Upper lobe of left lung (tissue), 6 donors: Measurements from ENCODE around the gene BTBD7. TPM values are rescaled to one million over a fixed set of nuclear protein-coding genes. Genes with fewer than 3 reads are reported as not detected.

Experiments
- ATAC-seq, 2 donors: fragments of 200-7000 bp; cut with Tn5 transposase; one replicate each; pipeline ENCODE4 v1.9.1; 2022; ENCODE audit warnings: mild to moderate bottlenecking in 2 of 2, moderate library complexity in 2 of 2; ENCODE audit not compliant: low FRiP score in 2 of 2
- DNase-seq, 2 donors: peaks; one replicate each; pipeline ENCODE4 v3.0.0-alpha.2; 2019 to 2020
- H3K27ac ChIP-seq, 4 donors: fragments of 200-600 bp; sonication (generic); one replicate each; pipeline ENCODE4 v1.5.1; 2016 to 2019
- H3K27me3 ChIP-seq, 4 donors: fragments of 200-600 bp; sonication (generic); one replicate each; pipeline ENCODE4 v1.5.1; 2017 to 2019
- H3K36me3 ChIP-seq, 4 donors: fragments of 200-600 bp; sonication (generic); one replicate each; pipeline ENCODE4 v1.5.1; 2016 to 2019
- H3K4me1 ChIP-seq, 4 donors: fragments of 200-600 bp; sonication (generic); one replicate each; pipeline ENCODE4 v1.5.1; 2018 to 2019
- H3K4me3 ChIP-seq, 4 donors: fragments of 200-600 bp; sonication (generic); one replicate each; pipeline ENCODE4 v1.5.1; 2017 to 2019; ENCODE audit warnings: mild to moderate bottlenecking in 2 of 4, moderate library complexity in 1 of 4
- H3K9me3 ChIP-seq, 4 donors: fragments of 200-600 bp; sonication (generic); one replicate each; pipeline ENCODE4 v1.5.1; 2018 to 2019
- EP300 ChIP-seq, 4 donors: sonication (generic); formaldehyde crosslinking; IDR thresholded peaks; one replicate each; pipeline ENCODE4 v1.5.1; 2017; ENCODE audit warnings: antibody characterized with exemption in 4 of 4, control low read depth in 2 of 4
- POLR2A ChIP-seq, 4 donors: fragments of 450-650 bp; IDR thresholded peaks; one replicate each; pipeline ENCODE4 v1.5.1; 2016 to 2017; ENCODE audit warnings: antibody characterized with exemption in 4 of 4, mild to moderate bottlenecking in 2 of 4
- POLR2AphosphoS5 ChIP-seq, 2 donors: sonication (generic); formaldehyde crosslinking; IDR thresholded peaks; one replicate each; pipeline ENCODE4 v1.5.1; 2017; ENCODE audit warnings: antibody characterized with exemption in 2 of 2
- WGBS, 2 donors: methylation state at CpG; one replicate each; pipeline ENCODE4 v1.1.5; 2017 to 2018; 5-methylcytosine and 5-hydroxymethylcytosine counted together
- total RNA-seq, 6 donors: library from RNA; depleted of rRNA in 4 of 6; stranded (reverse); fragments of >200 nt in 4 of 6; gene quantifications; one replicate each; pipeline versions ENCODE4 v1.1.0 to v1.2.1, GENCODE V29; 2016 to 2021
- TF ChIP-seq, protein P1 (sequence below), 6 experiments: fragments of 450-650 bp in 4 of 6; fragments of 200-600 bp in 2 of 6; sonication (generic) in 2 of 6; IDR thresholded peaks; one replicate each; pipeline ENCODE4 v1.5.1; 2016 to 2019; ENCODE audit warnings: antibody characterized with exemption in 6 of 6
- donor health status: DM: no; HTN: no; CAD: no; lungs with moderate emphysema.
- donor health status: DM: no; HTN: yes; CAD: no; lungs with severe emphysema.

BTBD7 gene
- total RNA-seq, 6 donors from 2014 or later = 15.1 to 46.1 (median 36.9) TPM

GRCh38 chr14:93346926-93347721, 14.3 kb upstream of the BTBD7 start, which contains the start of gene COX8C:
Gene COX8C, plus strand, starts transcription at chr14:93347182. Its CDS starts 87 bp downstream, at chr14:93347269.
- ATAC-seq = peak in 1 of 2 donors; percentile 22
- 92 to 96% methylated on average over 60 of the region's 60 CpGs for WGBS, 2 donors

DNA sequence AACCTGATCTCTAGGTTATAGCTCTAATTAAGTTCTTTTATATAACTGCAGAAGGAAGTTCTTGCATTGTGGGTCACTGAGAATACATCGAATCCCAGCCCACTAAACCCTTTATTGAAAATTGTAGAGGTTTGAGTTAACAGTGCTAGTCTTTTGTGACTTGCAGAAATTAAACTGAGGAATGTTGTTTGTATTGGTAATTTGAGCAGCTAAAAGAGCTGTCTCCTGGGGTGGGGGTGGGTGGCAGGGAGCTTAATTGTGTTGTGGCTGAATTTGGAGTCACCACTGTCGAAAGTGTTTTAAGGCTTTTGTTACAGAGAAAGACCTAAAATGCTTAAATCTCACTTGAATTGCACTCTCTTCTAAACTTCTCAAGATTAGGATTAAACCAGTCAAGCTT, 11.0 kb upstream of the BTBD7 start:
- H3K4me1 ChIP-seq = no peaks in the 10 kb centered on the region
- no peak for ATAC-seq

More at GRCh38 chr14:93346926-93347721, 14.3 kb upstream of the BTBD7 start, which contains the start of gene COX8C:
- Histone ChIP-seq H3K27ac (no peak within 1 kb of the TSS), H3K27me3 (no peaks in the 10 kb centered on the region), H3K9me3 (no peaks in the 10 kb centered on the region), H3K4me1 (no peaks in the 10 kb centered on the region), H3K4me3 (no peak within 1 kb of the TSS), H3K36me3 (no peaks in the 10 kb centered on the region)
- peak in 1 of 2 donors; percentile 75 for DNase-seq
- TF ChIP-seq EP300 (IDR thresholded peaks at IDR 0.05) (no peak), POLR2AphosphoS5 (IDR thresholded peaks at IDR 0.05) (no peak), POLR2A (IDR thresholded peaks at IDR 0.05) (no peak)
- TF ChIP-seq, protein P1, sequence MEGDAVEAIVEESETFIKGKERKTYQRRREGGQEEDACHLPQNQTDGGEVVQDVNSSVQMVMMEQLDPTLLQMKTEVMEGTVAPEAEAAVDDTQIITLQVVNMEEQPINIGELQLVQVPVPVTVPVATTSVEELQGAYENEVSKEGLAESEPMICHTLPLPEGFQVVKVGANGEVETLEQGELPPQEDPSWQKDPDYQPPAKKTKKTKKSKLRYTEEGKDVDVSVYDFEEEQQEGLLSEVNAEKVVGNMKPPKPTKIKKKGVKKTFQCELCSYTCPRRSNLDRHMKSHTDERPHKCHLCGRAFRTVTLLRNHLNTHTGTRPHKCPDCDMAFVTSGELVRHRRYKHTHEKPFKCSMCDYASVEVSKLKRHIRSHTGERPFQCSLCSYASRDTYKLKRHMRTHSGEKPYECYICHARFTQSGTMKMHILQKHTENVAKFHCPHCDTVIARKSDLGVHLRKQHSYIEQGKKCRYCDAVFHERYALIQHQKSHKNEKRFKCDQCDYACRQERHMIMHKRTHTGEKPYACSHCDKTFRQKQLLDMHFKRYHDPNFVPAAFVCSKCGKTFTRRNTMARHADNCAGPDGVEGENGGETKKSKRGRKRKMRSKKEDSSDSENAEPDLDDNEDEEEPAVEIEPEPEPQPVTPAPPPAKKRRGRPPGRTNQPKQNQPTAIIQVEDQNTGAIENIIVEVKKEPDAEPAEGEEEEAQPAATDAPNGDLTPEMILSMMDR (IDR thresholded peaks at IDR 0.05) = no peak

GRCh38 chr14:93343266-93343665, 10.4 kb upstream of the BTBD7 start:
- WGBS, 2 donors = 29 to 49% methylated on average over 1 of the region's 1 CpG
- TF ChIP-seq, protein P1 (IDR thresholded peaks at IDR 0.05) = no peak

More for the DNA sequence above, 11.0 kb upstream of the BTBD7 start:
- no peaks in the 10 kb centered on the region for H3K36me3 ChIP-seq
- WGBS, 2 donors = 75 to 78% methylated on average over 2 of the region's 2 CpGs
- H3K27me3 ChIP-seq = no peaks in the 10 kb centered on the region
- no peak overlapping the region for H3K4me3 ChIP-seq
- no peak for TF ChIP-seq POLR2A (IDR thresholded peaks at IDR 0.05)
- no peak for TF ChIP-seq EP300 (IDR thresholded peaks at IDR 0.05)
- no peak for TF ChIP-seq POLR2AphosphoS5 (IDR thresholded peaks at IDR 0.05)
- TF ChIP-seq, protein P1 (IDR thresholded peaks at IDR 0.05) = no peak
- H3K9me3 ChIP-seq = no peaks in the 10 kb centered on the region
- no peak for DNase-seq
- no peak overlapping the region for H3K27ac ChIP-seq

DNA sequence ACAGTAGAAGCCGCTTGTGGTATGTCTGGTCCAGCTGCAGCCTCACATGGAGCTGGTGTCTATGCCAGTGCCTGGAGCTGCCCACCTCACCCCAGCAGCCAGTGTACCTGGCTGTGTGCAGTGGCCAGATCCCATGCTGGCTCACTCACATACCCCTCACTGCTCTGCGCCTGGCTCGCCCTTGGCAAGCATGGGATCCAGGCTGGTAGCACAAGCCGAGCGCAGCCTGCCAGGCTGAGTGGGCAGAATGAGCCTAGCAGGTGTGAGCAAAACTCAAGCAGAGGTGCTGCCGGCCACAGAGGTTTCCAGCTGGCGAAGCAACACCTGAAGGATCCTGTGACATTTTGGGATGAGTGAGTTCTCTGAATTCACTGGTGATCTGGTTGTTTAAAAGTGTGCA, 5.0 kb upstream of the BTBD7 start:
- Histone ChIP-seq H3K4me1 (peaks cover 4 to 13% (median 5%) of the 10 kb centered on the region in 4 donors), H3K4me3 (no peak overlapping the region), H3K9me3 (peaks cover 0 to 4% (median 0%) of the 10 kb centered on the region in 4 donors), H3K27ac (no peak overlapping the region), H3K36me3 (no peaks in the 10 kb centered on the region), H3K27me3 (no peaks in the 10 kb centered on the region)
- DNase-seq = peak in 1 of 2 donors; percentile 33
- WGBS, 2 donors = 95 to 100% methylated on average over 2 to 6 of the region's 7 CpGs
- no peak for ATAC-seq
- TF ChIP-seq POLR2AphosphoS5 (IDR thresholded peaks at IDR 0.05) (no peak), EP300 (IDR thresholded peaks at IDR 0.05) (no peak)

More at GRCh38 chr14:93343266-93343665, 10.4 kb upstream of the BTBD7 start:
- no peak for ATAC-seq
- DNase-seq = no peak
- Histone ChIP-seq H3K27me3 (no peaks in the 10 kb centered on the region), H3K27ac (no peak overlapping the region), H3K9me3 (no peaks in the 10 kb centered on the region), H3K36me3 (no peaks in the 10 kb centered on the region), H3K4me3 (no peak overlapping the region), H3K4me1 (no peaks in the 10 kb centered on the region)

DNA sequence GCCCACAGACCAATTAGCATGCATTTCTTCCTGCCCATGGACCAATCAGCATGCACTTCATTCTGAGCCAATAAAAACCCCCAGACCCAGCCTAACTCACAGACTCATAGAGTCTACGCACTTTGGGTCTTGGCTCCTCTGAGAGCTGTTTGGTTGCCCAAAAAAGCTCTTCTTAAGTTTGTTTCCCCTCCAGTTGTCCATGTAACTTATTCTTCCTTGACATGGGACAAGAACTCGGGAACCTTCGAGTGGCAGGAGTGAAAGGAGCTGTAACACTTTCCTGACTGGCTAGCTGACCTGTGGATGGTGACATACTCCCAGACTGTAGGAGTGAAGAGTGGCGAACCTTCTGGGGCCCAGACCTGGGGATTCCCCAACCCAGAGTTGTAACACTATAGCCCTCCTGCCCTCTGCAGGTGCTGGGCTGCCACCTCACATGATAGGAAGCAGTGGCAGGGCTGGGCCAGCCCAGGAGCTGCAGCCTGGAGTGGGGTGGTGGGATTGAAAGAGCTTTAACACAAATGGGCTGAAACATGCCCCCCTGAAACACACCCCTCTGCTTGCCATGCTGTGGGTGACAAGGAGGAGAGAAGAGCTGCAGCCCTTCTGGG, 4.4 kb upstream of the BTBD7 start:
- Histone ChIP-seq H3K4me3 (no peak overlapping the region), H3K9me3 (peaks cover 0 to 4% (median 0%) of the 10 kb centered on the region in 4 donors), H3K27me3 (no peaks in the 10 kb centered on the region), H3K36me3 (no peaks in the 10 kb centered on the region), H3K4me1 (peaks cover 4 to 13% (median 5%) of the 10 kb centered on the region in 4 donors), H3K27ac (no peak overlapping the region)
- no peak for DNase-seq
- WGBS, 2 donors = 87 to 89% methylated on average over 4 of the region's 4 CpGs
- TF ChIP-seq POLR2A (IDR thresholded peaks at IDR 0.05) (no peak), POLR2AphosphoS5 (IDR thresholded peaks at IDR 0.05) (no peak), EP300 (IDR thresholded peaks at IDR 0.05) (no peak)
- TF ChIP-seq, protein P1 (IDR thresholded peaks at IDR 0.05) = no peak
- ATAC-seq = no peak
